Measurements from ENCODE around the gene REC114.

The REC114 gene

DNA sequence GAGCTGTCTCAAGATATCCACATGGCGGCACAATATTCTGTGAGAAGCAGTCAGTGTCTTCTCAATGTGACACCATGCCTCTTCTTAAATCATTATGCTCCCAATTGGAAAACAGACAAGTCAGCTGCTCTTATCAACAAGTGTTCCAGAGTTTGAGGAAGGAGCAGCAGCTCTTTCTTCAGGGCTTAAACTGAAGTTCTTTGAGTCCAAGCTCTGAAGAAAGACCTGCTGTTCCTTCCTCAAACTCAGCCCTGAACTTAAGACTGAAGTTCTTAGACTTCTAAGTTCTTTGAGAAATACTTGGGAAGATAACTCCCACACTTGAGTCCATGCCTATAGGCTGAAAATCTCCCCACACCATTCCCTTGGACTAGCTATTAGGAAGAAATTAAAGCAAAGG is 146.8 kb downstream of the REC114 start:
- H3K36me3 ChIP-seq (ENCODE audit: control insufficient read depth, insufficient read depth, low read length) = peaks cover 13% of the 10 kb centered on the region
- H3K23ac ChIP-seq (ENCODE audit: low read length) = no peak overlapping the region
- no peak for DNase-seq
- no peak overlapping the region for H3K18ac ChIP-seq (ENCODE audit: low read length)
- no peak overlapping the region for H3K27ac ChIP-seq (ENCODE audit: low read depth, low read length)
- WGBS (ENCODE audit: extremely low coverage, insufficient coverage, low lambda C conversion rate) = no CpG with 5 or more reads among the region's 1 CpG
- no peak overlapping the region for H3K4ac ChIP-seq (ENCODE audit: low read depth, low read length)
- H3K9ac ChIP-seq (ENCODE audit: low read length) = no peak overlapping the region
- no peak overlapping the region for H4K8ac ChIP-seq (ENCODE audit: low read depth, low read length)
- no peak overlapping the region for H2BK120ac ChIP-seq (ENCODE audit: low read depth, low read length)
- peaks cover 23% of the 10 kb centered on the region for H3K79me1 ChIP-seq (ENCODE audit: low read length)
- no peaks in the 10 kb centered on the region for H3K4me1 ChIP-seq (ENCODE audit: control insufficient read depth, low read depth, low read length)
- H3K56ac ChIP-seq (ENCODE audit: low read length) = no peak overlapping the region
- no peak overlapping the region for H2BK5ac ChIP-seq (ENCODE audit: low read length)
- no peak overlapping the region for H3K4me2 ChIP-seq (ENCODE audit: low read length)
- H4K5ac ChIP-seq (ENCODE audit: low read length) = no peak overlapping the region
- peaks cover 14% of the 10 kb centered on the region for H3K79me2 ChIP-seq (ENCODE audit: control insufficient read depth, insufficient read depth, low read length)
- H3K27me3 ChIP-seq (ENCODE audit: insufficient read depth, low read length, poor library complexity) = no peaks in the 10 kb centered on the region
- H2BK15ac ChIP-seq (replicated peaks; ENCODE audit: low read depth) = no peak overlapping the region
- no peak overlapping the region for H2AK5ac ChIP-seq (ENCODE audit: low read length)
- H3K4me3 ChIP-seq (ENCODE audit: low read length) = no peak overlapping the region

DNA sequence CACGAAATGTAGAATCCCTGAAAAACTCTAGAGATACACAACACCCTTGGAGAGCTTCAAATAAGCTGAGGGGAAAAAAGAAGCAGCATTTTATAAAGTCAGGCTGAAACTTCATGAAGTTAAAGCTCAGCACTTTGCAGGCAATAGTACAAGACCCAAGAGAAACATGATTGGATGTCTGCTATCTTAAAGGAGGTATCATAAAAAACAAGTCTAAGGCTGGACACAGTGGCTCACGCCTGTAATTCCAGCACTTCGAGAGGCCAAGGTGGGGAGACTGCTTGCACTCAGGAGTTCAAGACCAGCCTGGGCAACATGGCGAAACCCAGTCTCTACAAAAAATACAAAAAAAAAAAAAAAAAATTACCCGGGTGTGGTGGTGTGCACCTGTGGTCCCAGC is 147.3 kb downstream of the REC114 start:
- H3K79me1 ChIP-seq (ENCODE audit: low read length) = peaks cover 23% of the 10 kb centered on the region
- no peak overlapping the region for H2AK5ac ChIP-seq (ENCODE audit: low read length)
- H4K8ac ChIP-seq (ENCODE audit: low read depth, low read length) = no peak overlapping the region
- H3K18ac ChIP-seq (ENCODE audit: low read length) = no peak overlapping the region
- H3K56ac ChIP-seq (ENCODE audit: low read length) = no peak overlapping the region
- H3K27me3 ChIP-seq (ENCODE audit: insufficient read depth, low read length, poor library complexity) = no peaks in the 10 kb centered on the region
- H3K4me2 ChIP-seq (ENCODE audit: low read length) = no peak overlapping the region
- H3K23ac ChIP-seq (ENCODE audit: low read length) = no peak overlapping the region
- H2BK5ac ChIP-seq (ENCODE audit: low read length) = no peak overlapping the region
- DNase-seq = no peak
- no peaks in the 10 kb centered on the region for H3K4me1 ChIP-seq (ENCODE audit: control insufficient read depth, low read depth, low read length)
- no peak overlapping the region for H3K4me3 ChIP-seq (ENCODE audit: low read length)
- no peak overlapping the region for H2BK15ac ChIP-seq (replicated peaks; ENCODE audit: low read depth)
- H3K4ac ChIP-seq (ENCODE audit: low read depth, low read length) = no peak overlapping the region
- WGBS (ENCODE audit: extremely low coverage, insufficient coverage, low lambda C conversion rate) = no CpG with 5 or more reads among the region's 5 CpGs
- no peak overlapping the region for H3K27ac ChIP-seq (ENCODE audit: low read depth, low read length)
- H2BK120ac ChIP-seq (ENCODE audit: low read depth, low read length) = no peak overlapping the region
- no peak overlapping the region for H4K5ac ChIP-seq (ENCODE audit: low read length)
- no peak overlapping the region for H3K9ac ChIP-seq (ENCODE audit: low read length)
- peaks cover 13% of the 10 kb centered on the region for H3K36me3 ChIP-seq (ENCODE audit: control insufficient read depth, insufficient read depth, low read length)
- peaks cover 14% of the 10 kb centered on the region for H3K79me2 ChIP-seq (ENCODE audit: control insufficient read depth, insufficient read depth, low read length)

DNA sequence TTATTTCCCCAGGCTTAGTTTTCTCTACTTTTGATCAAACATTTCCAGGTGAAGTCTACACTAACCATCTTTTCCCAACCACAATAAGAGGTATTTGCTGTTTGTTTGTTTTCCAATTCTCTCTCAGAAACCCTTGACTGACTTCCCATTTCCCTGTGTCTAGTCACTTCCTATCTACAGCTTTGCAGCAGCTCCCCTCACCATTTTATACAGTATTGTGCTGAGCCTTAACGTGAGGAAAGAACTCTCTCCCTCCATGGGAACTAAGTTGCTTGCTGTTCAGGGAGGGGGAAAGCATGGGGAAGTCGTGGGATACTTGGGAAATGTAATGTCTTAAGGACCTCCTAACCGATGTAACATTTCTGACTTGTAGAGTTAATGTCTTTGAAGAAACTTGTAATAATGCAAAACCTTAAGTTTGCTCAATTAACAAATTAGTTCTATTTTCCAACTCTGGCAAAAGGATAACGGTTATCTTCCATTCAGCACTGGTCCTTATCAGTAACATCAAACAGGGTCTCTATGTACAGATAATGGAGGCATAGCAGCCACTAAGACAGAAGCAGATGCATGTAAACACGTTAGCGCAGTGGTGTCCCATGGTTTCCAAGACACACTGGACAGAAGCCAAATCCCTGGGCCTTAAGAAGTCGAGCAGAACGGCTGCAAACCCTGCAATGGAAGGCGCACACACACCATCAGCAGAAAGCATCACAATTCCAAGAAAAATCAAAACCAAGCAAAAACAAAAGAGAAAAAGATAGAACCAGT is 150.5 kb downstream of the REC114 start:
- no peak overlapping the region for H3K4me3 ChIP-seq (ENCODE audit: low read length)
- no peak overlapping the region for H4K5ac ChIP-seq (ENCODE audit: low read length)
- DNase-seq = no peak
- no peak overlapping the region for H2AK5ac ChIP-seq (ENCODE audit: low read length)
- H2BK120ac ChIP-seq (ENCODE audit: low read depth, low read length) = no peak overlapping the region
- no peak overlapping the region for H2BK5ac ChIP-seq (ENCODE audit: low read length)
- H3K36me3 ChIP-seq (ENCODE audit: control insufficient read depth, insufficient read depth, low read length) = peaks cover 3% of the 10 kb centered on the region
- H3K27me3 ChIP-seq (ENCODE audit: insufficient read depth, low read length, poor library complexity) = no peaks in the 10 kb centered on the region
- no peak overlapping the region for H3K9ac ChIP-seq (ENCODE audit: low read length)
- H3K18ac ChIP-seq (ENCODE audit: low read length) = no peak overlapping the region
- H3K56ac ChIP-seq (ENCODE audit: low read length) = no peak overlapping the region
- no peak overlapping the region for H2BK15ac ChIP-seq (replicated peaks; ENCODE audit: low read depth)
- WGBS (ENCODE audit: extremely low coverage, insufficient coverage, low lambda C conversion rate) = no CpG with 5 or more reads among the region's 9 CpGs
- peaks cover 4% of the 10 kb centered on the region for H3K4me1 ChIP-seq (ENCODE audit: control insufficient read depth, low read depth, low read length)
- H4K8ac ChIP-seq (ENCODE audit: low read depth, low read length) = no peak overlapping the region
- H3K27ac ChIP-seq (ENCODE audit: low read depth, low read length) = no peak overlapping the region
- no peak overlapping the region for H3K4me2 ChIP-seq (ENCODE audit: low read length)
- H3K79me2 ChIP-seq (ENCODE audit: control insufficient read depth, insufficient read depth, low read length) = peaks cover 37% of the 10 kb centered on the region
- no peak overlapping the region for H3K23ac ChIP-seq (ENCODE audit: low read length)
- no peak overlapping the region for H3K4ac ChIP-seq (ENCODE audit: low read depth, low read length)
- peaks cover 25% of the 10 kb centered on the region for H3K79me1 ChIP-seq (ENCODE audit: low read length)

DNA sequence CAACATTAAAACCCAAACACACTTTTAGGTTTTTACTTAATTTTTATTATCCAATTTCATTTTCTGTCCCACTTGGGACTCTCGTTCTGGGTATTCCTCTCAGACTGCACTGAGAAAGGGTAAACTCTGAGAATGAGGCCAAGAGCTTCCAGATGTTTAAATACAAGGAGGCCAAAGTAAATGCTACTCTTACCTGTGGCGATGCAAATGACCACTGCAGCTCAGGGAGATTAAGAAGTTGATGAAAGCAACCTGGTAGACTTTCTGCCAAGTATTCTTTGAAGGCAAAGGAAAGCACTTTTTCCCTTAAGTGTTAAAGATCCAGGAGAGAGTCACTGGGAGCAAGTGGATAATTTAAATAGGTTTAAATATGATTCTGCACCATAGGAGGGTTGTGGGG is 151.1 kb downstream of the REC114 start:
- Histone ChIP-seq H2BK15ac (replicated peaks; ENCODE audit: low read depth) (no peak overlapping the region), H3K79me2 (ENCODE audit: control insufficient read depth, insufficient read depth, low read length) (peaks cover 43% of the 10 kb centered on the region), H3K4ac (ENCODE audit: low read depth, low read length) (no peak overlapping the region), H3K9ac (ENCODE audit: low read length) (no peak overlapping the region), H4K8ac (ENCODE audit: low read depth, low read length) (no peak overlapping the region), H2AK5ac (ENCODE audit: low read length) (no peak overlapping the region), H3K23ac (ENCODE audit: low read length) (no peak overlapping the region), H3K18ac (ENCODE audit: low read length) (no peak overlapping the region), H3K36me3 (ENCODE audit: control insufficient read depth, insufficient read depth, low read length) (peaks cover 3% of the 10 kb centered on the region), H3K4me1 (ENCODE audit: control insufficient read depth, low read depth, low read length) (peaks cover 4% of the 10 kb centered on the region), H3K27me3 (ENCODE audit: insufficient read depth, low read length, poor library complexity) (no peaks in the 10 kb centered on the region), H3K27ac (ENCODE audit: low read depth, low read length) (no peak overlapping the region), H3K4me3 (ENCODE audit: low read length) (no peak overlapping the region), H2BK120ac (ENCODE audit: low read depth, low read length) (no peak overlapping the region), H3K56ac (ENCODE audit: low read length) (no peak overlapping the region), H4K5ac (ENCODE audit: low read length) (no peak overlapping the region), H3K79me1 (ENCODE audit: low read length) (peaks cover 26% of the 10 kb centered on the region), H2BK5ac (ENCODE audit: low read length) (no peak overlapping the region), H3K4me2 (ENCODE audit: low read length) (no peak overlapping the region)
- DNase-seq = no peak
- WGBS (ENCODE audit: extremely low coverage, insufficient coverage, low lambda C conversion rate) = no CpG with 5 or more reads among the region's 2 CpGs

DNA sequence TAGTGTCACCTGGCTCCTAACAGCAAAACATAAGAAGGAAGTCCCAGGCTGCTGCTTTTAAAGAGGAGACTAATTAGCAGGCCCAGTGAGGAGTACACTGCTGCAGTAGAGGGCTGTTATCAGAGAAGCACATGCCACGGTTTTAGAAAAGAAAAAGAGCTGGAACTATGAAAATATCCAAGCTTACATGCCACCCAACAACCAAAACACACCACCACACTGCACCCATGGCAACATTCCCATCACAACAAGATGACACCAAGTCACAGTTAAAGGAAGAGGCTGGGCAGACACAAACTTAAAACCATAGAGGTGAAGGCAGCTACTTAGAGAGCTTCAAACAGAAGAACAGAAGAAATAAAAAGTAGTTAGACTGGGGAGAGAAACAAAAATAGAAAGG is 153.2 kb downstream of the REC114 start:
- no peak overlapping the region for H3K23ac ChIP-seq (ENCODE audit: low read length)
- H4K5ac ChIP-seq (ENCODE audit: low read length) = no peak overlapping the region
- H3K4me3 ChIP-seq (ENCODE audit: low read length) = no peak overlapping the region
- H3K36me3 ChIP-seq (ENCODE audit: control insufficient read depth, insufficient read depth, low read length) = peaks cover 3% of the 10 kb centered on the region
- no peak overlapping the region for H2BK5ac ChIP-seq (ENCODE audit: low read length)
- H3K9ac ChIP-seq (ENCODE audit: low read length) = no peak overlapping the region
- H3K18ac ChIP-seq (ENCODE audit: low read length) = no peak overlapping the region
- no CpG with 5 or more reads among the region's 1 CpG for WGBS (ENCODE audit: extremely low coverage, insufficient coverage, low lambda C conversion rate)
- no peak overlapping the region for H2BK120ac ChIP-seq (ENCODE audit: low read depth, low read length)
- DNase-seq = peak; percentile 42
- H3K4me2 ChIP-seq (ENCODE audit: low read length) = no peak overlapping the region
- H3K79me1 ChIP-seq (ENCODE audit: low read length) = peaks cover 23% of the 10 kb centered on the region
- H3K27me3 ChIP-seq (ENCODE audit: insufficient read depth, low read length, poor library complexity) = no peaks in the 10 kb centered on the region
- H3K4me1 ChIP-seq (ENCODE audit: control insufficient read depth, low read depth, low read length) = peaks cover 6% of the 10 kb centered on the region
- H3K56ac ChIP-seq (ENCODE audit: low read length) = no peak overlapping the region
- no peak overlapping the region for H4K8ac ChIP-seq (ENCODE audit: low read depth, low read length)
- H3K79me2 ChIP-seq (ENCODE audit: control insufficient read depth, insufficient read depth, low read length) = peaks cover 53% of the 10 kb centered on the region
- H2BK15ac ChIP-seq (replicated peaks; ENCODE audit: low read depth) = no peak overlapping the region
- no peak overlapping the region for H3K27ac ChIP-seq (ENCODE audit: low read depth, low read length)
- H3K4ac ChIP-seq (ENCODE audit: low read depth, low read length) = no peak overlapping the region
- H2AK5ac ChIP-seq (ENCODE audit: low read length) = no peak overlapping the region

Data from mesendoderm (in vitro differentiated cells).